Measurements from ENCODE around the gene ALDOC.

Gene ALDOC

DNA sequence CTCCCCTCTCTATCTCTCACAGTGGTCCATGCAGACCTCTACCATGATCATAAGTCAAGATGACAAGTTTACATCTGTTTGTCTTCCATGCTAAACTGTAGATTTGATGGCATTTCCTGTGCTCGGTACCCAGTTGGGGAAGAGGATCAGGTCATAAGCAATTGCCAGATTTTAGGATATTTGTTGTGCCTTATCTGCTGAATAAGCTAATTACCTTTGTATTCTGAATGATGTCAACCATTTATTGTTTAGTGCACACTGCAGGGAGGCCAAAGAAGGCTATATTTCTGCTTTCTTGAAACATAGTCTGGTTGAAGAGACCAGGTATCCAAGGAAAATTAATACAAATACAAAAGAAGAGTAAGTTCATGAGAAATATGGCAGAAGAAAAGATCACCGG lies 5.8 kb upstream of the ALDOC start:
- Histone ChIP-seq H3K18ac (ENCODE audit: low read depth in 1 of 2, low read length in 2 of 2) (no peak overlapping the region), H2AFZ (ENCODE audit: low read depth, low read length) (no peak overlapping the region), H2BK120ac (ENCODE audit: low read depth, low read length) (no peak overlapping the region), H3K27me3 (ENCODE audit: control insufficient read depth in 1 of 2, insufficient read depth in 1 of 2, low read length in 2 of 2) (no peaks in the 10 kb centered on the region), H4K91ac (ENCODE audit: low read length) (no peak overlapping the region), H3K14ac (ENCODE audit: low read length in 2 of 2) (no peak overlapping the region), H3K4me1 (ENCODE audit: control insufficient read depth, insufficient read depth, low read depth, low read length) (no peaks in the 10 kb centered on the region), H2BK15ac (ENCODE audit: low read depth, poor library complexity, severe bottlenecking) (no peak overlapping the region), H3K79me1 (replicated peaks; ENCODE audit: low read length, poor library complexity, severe bottlenecking) (no peaks in the 10 kb centered on the region), H2BK12ac (ENCODE audit: low read length in 2 of 2) (no peak overlapping the region), H3K36me3 (ENCODE audit: control insufficient read depth in 1 of 2, insufficient read depth in 2 of 2, low read depth in 1 of 2, low read length in 2 of 2) (peaks cover 35 to 76% of the 10 kb centered on the region in 2 experiments), H3K23ac (ENCODE audit: low read length in 2 of 2) (no peak overlapping the region), H3K4ac (ENCODE audit: low read depth in 1 of 2, low read length in 2 of 2) (no peak overlapping the region), H2BK5ac (ENCODE audit: low read depth, low read length, poor library complexity, severe bottlenecking) (no peak overlapping the region), H3K9me3 (ENCODE audit: control insufficient read depth, low read length) (no peaks in the 10 kb centered on the region), H3K27ac (ENCODE audit: low read length, poor library complexity, severe bottlenecking) (no peak overlapping the region), H3K4me2 (ENCODE audit: low read length, poor library complexity, severe bottlenecking) (no peak overlapping the region), H3K9ac (ENCODE audit: low read length) (no peak overlapping the region), H2AK5ac (ENCODE audit: low read length, severe bottlenecking) (no peak overlapping the region), H4K8ac (ENCODE audit: low read length) (no peak overlapping the region), H3K4me3 (ENCODE audit: insufficient read depth in 1 of 2, low read depth in 1 of 2, low read length in 2 of 2) (no peak overlapping the region)
- WGBS = 98% methylated on average over 2 of the region's 2 CpGs
- no peak for DNase-seq

DNA sequence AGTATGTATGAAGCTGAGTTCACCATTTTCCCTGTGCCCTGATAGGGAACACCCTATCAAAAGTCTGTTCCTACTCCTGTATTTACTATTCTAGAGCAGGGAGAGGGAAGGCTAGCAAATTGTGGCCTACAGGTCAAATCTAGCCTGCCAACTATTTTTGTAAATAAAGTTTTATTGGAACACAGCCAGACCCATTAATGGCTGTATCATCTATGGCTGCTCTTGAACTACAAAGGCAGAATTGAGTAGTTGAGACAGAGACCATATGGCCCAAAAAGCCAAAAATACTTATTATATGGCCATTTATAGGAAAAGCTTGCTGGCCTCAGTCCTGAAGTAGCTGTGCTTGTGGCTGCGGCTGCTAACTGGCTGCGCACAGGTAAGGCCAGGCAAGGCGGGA lies 4.3 kb upstream of the ALDOC start:
- WGBS = no CpG with 5 or more reads among the region's 3 CpGs
- Histone ChIP-seq H3K79me1 (replicated peaks; ENCODE audit: low read length, poor library complexity, severe bottlenecking) (no peaks in the 10 kb centered on the region), H4K91ac (ENCODE audit: low read length) (no peak overlapping the region), H3K27me3 (ENCODE audit: control insufficient read depth in 1 of 2, insufficient read depth in 1 of 2, low read length in 2 of 2) (no peaks in the 10 kb centered on the region), H3K14ac (ENCODE audit: low read length in 2 of 2) (no peak overlapping the region), H2BK5ac (ENCODE audit: low read depth, low read length, poor library complexity, severe bottlenecking) (no peak overlapping the region), H2AFZ (ENCODE audit: low read depth, low read length) (no peak overlapping the region), H3K4me1 (ENCODE audit: control insufficient read depth, insufficient read depth, low read depth, low read length) (peaks cover 4% of the 10 kb centered on the region), H2BK120ac (ENCODE audit: low read depth, low read length) (no peak overlapping the region), H2AK5ac (ENCODE audit: low read length, severe bottlenecking) (no peak overlapping the region), H2BK15ac (ENCODE audit: low read depth, poor library complexity, severe bottlenecking) (no peak overlapping the region), H3K9ac (ENCODE audit: low read length) (no peak overlapping the region), H3K4ac (ENCODE audit: low read depth in 1 of 2, low read length in 2 of 2) (no peak overlapping the region), H3K18ac (ENCODE audit: low read depth in 1 of 2, low read length in 2 of 2) (no peak overlapping the region), H3K4me2 (ENCODE audit: low read length, poor library complexity, severe bottlenecking) (no peak overlapping the region), H3K23ac (ENCODE audit: low read length in 2 of 2) (no peak overlapping the region), H2BK12ac (ENCODE audit: low read length in 2 of 2) (no peak overlapping the region), H3K27ac (ENCODE audit: low read length, poor library complexity, severe bottlenecking) (no peak overlapping the region), H4K8ac (ENCODE audit: low read length) (no peak overlapping the region), H3K36me3 (ENCODE audit: control insufficient read depth in 1 of 2, insufficient read depth in 2 of 2, low read depth in 1 of 2, low read length in 2 of 2) (peaks cover 35 to 73% of the 10 kb centered on the region in 2 experiments), H3K9me3 (ENCODE audit: control insufficient read depth, low read length) (no peaks in the 10 kb centered on the region), H3K4me3 (ENCODE audit: insufficient read depth in 1 of 2, low read depth in 1 of 2, low read length in 2 of 2) (no peak overlapping the region)
- no peak for DNase-seq

DNA sequence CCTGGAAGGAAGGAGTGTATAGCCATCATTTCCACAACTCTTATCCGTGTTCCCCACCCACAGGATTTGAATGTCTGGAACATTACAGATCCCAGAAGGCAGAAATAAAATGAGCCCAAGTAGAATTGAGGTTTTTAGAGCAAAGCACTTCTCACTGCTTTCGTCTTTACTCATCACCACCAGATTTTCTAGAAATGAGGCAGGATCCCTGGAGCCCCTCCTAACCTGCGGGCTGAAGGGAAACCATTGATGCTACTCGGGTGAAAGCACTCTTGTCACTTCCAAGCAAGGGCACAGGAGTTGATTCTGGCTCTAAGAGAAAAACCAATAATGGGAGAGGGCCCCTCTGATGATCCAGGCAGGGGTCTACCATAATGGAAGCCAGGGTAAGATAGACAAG lies 2.8 kb upstream of the ALDOC start:
- 95% methylated on average over 4 of the region's 4 CpGs for WGBS
- no peak for DNase-seq
- H2BK120ac ChIP-seq (ENCODE audit: low read depth, low read length) = no peak overlapping the region
- H4K91ac ChIP-seq (ENCODE audit: low read length) = no peak overlapping the region
- H2AK5ac ChIP-seq (ENCODE audit: low read length, severe bottlenecking) = no peak overlapping the region
- no peak overlapping the region for H3K9ac ChIP-seq (ENCODE audit: low read length)
- H2BK12ac ChIP-seq (ENCODE audit: low read length in 2 of 2) = no peak overlapping the region
- no peak overlapping the region for H3K14ac ChIP-seq (ENCODE audit: low read length in 2 of 2)
- H3K36me3 ChIP-seq (ENCODE audit: control insufficient read depth in 1 of 2, insufficient read depth in 2 of 2, low read depth in 1 of 2, low read length in 2 of 2) = peaks cover 25 to 60% of the 10 kb centered on the region in 2 experiments
- no peak overlapping the region for H2BK5ac ChIP-seq (ENCODE audit: low read depth, low read length, poor library complexity, severe bottlenecking)
- H3K4me3 ChIP-seq (ENCODE audit: insufficient read depth in 1 of 2, low read depth in 1 of 2, low read length in 2 of 2) = no peak overlapping the region
- H3K27ac ChIP-seq (ENCODE audit: low read length, poor library complexity, severe bottlenecking) = no peak overlapping the region
- no peak overlapping the region for H3K23ac ChIP-seq (ENCODE audit: low read length in 2 of 2)
- H4K8ac ChIP-seq (ENCODE audit: low read length) = no peak overlapping the region
- no peak overlapping the region for H3K18ac ChIP-seq (ENCODE audit: low read depth in 1 of 2, low read length in 2 of 2)
- H2AFZ ChIP-seq (ENCODE audit: low read depth, low read length) = no peak overlapping the region
- no peaks in the 10 kb centered on the region for H3K27me3 ChIP-seq (ENCODE audit: control insufficient read depth in 1 of 2, insufficient read depth in 1 of 2, low read length in 2 of 2)
- H3K4ac ChIP-seq (ENCODE audit: low read depth in 1 of 2, low read length in 2 of 2) = no peak overlapping the region
- H3K4me1 ChIP-seq (ENCODE audit: control insufficient read depth, insufficient read depth, low read depth, low read length) = peaks cover 4% of the 10 kb centered on the region
- no peak overlapping the region for H3K4me2 ChIP-seq (ENCODE audit: low read length, poor library complexity, severe bottlenecking)
- H3K79me1 ChIP-seq (replicated peaks; ENCODE audit: low read length, poor library complexity, severe bottlenecking) = no peaks in the 10 kb centered on the region
- no peaks in the 10 kb centered on the region for H3K9me3 ChIP-seq (ENCODE audit: control insufficient read depth, low read length)
- no peak overlapping the region for H2BK15ac ChIP-seq (ENCODE audit: low read depth, poor library complexity, severe bottlenecking)

DNA sequence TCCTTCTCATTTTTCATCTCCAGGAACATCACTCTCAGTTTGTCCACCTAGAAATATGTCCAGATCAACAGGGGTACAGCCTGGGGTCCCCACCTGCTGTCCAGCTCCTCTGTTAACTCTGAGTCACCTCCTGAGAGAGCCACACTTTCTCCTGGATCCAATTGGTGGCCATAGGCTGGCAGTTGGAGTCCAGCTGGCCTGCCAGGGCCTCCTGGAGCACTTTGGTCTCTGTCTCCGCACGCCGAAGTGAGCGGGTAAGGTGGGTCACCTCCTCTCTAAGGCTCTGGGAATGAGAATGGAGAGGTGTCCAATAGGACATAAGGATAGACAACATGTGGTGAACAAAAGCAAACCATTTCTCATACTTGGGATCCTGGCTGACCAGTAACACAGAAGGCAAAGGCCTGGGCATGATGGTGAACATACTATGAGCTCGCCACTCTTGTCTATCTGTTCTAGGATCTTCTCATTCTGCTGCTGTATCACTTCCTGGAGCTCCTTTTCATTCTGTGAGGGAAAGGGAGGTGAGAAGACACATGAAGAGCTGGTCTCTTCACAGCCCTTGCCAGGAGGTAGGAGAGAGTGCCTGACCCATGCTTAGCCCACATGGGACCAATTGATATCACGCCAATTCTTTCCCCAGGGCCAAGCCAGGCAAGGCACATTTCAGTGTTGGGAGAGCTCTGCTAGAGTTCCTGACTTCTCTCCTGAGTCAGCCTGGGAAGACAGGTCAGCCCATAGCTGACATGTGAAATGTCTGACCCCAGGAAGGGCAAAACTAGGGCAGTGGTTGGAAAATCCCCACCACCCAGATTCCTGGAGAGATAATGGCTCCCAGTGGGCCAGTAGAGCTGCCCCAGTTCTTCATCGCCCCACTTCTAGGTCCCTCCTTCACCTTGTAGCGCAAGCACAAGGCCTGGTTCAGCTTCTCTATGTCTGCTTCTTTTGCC lies 1.8 kb upstream of the ALDOC start:
- no peak overlapping the region for H2AFZ ChIP-seq (ENCODE audit: low read depth, low read length)
- WGBS = 96% methylated on average over 8 of the region's 8 CpGs
- no peaks in the 10 kb centered on the region for H3K27me3 ChIP-seq (ENCODE audit: control insufficient read depth in 1 of 2, insufficient read depth in 1 of 2, low read length in 2 of 2)
- no peak overlapping the region for H3K4me3 ChIP-seq (ENCODE audit: insufficient read depth in 1 of 2, low read depth in 1 of 2, low read length in 2 of 2)
- no peak overlapping the region for H4K8ac ChIP-seq (ENCODE audit: low read length)
- no peaks in the 10 kb centered on the region for H3K79me1 ChIP-seq (replicated peaks; ENCODE audit: low read length, poor library complexity, severe bottlenecking)
- H2BK15ac ChIP-seq (ENCODE audit: low read depth, poor library complexity, severe bottlenecking) = no peak overlapping the region
- no peak overlapping the region for H3K23ac ChIP-seq (ENCODE audit: low read length in 2 of 2)
- H3K4me1 ChIP-seq (ENCODE audit: control insufficient read depth, insufficient read depth, low read depth, low read length) = peaks cover 5% of the 10 kb centered on the region
- no peak overlapping the region for H4K91ac ChIP-seq (ENCODE audit: low read length)
- no peak overlapping the region for H2BK5ac ChIP-seq (ENCODE audit: low read depth, low read length, poor library complexity, severe bottlenecking)
- peaks cover 19 to 54% of the 10 kb centered on the region in 2 experiments for H3K36me3 ChIP-seq (ENCODE audit: control insufficient read depth in 1 of 2, insufficient read depth in 2 of 2, low read depth in 1 of 2, low read length in 2 of 2)
- H3K18ac ChIP-seq (ENCODE audit: low read depth in 1 of 2, low read length in 2 of 2) = no peak overlapping the region
- no peak overlapping the region for H3K4me2 ChIP-seq (ENCODE audit: low read length, poor library complexity, severe bottlenecking)
- H2BK120ac ChIP-seq (ENCODE audit: low read depth, low read length) = no peak overlapping the region
- H3K27ac ChIP-seq (ENCODE audit: low read length, poor library complexity, severe bottlenecking) = no peak overlapping the region
- no peak overlapping the region for H3K9ac ChIP-seq (ENCODE audit: low read length)
- no peak overlapping the region for H2BK12ac ChIP-seq (ENCODE audit: low read length in 2 of 2)
- no peak overlapping the region for H3K4ac ChIP-seq (ENCODE audit: low read depth in 1 of 2, low read length in 2 of 2)
- DNase-seq = no peak
- H3K14ac ChIP-seq (ENCODE audit: low read length in 2 of 2) = no peak overlapping the region
- H3K9me3 ChIP-seq (ENCODE audit: control insufficient read depth, low read length) = no peaks in the 10 kb centered on the region
- no peak overlapping the region for H2AK5ac ChIP-seq (ENCODE audit: low read length, severe bottlenecking)
